HG02588 (cell line): ENCODE data around the gene TNFAIP8L1.

ENCODE experiments used
- ATAC-seq: cut with Tn5 transposase; IDR thresholded peaks from one replicate; pipeline ENCODE4 v1.9.1; 2021; ENCODE audit warnings: mild to moderate bottlenecking, moderate library complexity; ENCODE audit not compliant: unreplicated experiment

TNFAIP8L1 gene

GRCh38 chr19:4609878-4610511 is 29.3 kb upstream of the TNFAIP8L1 start:
- ATAC-seq = no peak

GRCh38 chr19:4613254-4613751 is 26.0 kb upstream of the TNFAIP8L1 start:
- no peak for ATAC-seq

GRCh38 chr19:4618019-4618418 is 21.3 kb upstream of the TNFAIP8L1 start:
- no peak for ATAC-seq

- ATAC-seq = no peak
Observed at GRCh38 chr19:4619668-4620294, 19.5 kb upstream of the TNFAIP8L1 start.

- no peak for ATAC-seq
Observed at GRCh38 chr19:4620675-4621074, 18.6 kb upstream of the TNFAIP8L1 start.

- no peak for ATAC-seq
Observed at GRCh38 chr19:4622695-4623421, 16.5 kb upstream of the TNFAIP8L1 start.

- ATAC-seq = no peak
Observed at GRCh38 chr19:4624301-4624700, 15.0 kb upstream of the TNFAIP8L1 start.

DNA sequence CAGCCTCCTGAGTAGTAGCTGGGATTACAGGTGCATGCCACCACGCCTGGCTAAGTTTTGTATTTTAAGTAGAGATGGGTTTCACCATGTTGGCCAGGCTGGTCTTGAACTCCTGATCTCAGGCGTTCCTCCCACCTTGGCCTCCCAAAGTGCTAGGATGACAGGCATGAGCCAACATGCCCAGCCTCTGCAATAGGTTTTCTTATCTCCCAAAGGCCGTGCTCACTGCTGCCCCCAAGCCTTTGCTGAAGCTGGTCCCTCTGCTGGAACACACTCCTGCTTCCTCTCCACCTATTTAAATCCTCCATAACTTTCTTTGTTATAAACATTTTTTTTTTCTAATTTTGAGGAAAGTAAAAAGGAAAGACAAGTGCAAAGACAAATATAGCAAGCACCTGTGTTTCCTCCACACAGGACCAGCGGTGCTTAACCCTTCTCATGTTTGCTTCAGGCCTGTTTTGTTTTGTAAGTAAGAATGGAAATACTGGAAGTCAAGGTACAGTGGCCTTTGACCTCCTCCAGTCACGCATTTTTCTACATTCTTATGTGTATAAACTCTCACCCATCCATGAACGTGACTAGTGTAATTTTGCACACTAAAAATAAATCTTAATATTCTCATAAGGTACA is 14.5 kb upstream of the TNFAIP8L1 start:
- ATAC-seq = no peak

DNA sequence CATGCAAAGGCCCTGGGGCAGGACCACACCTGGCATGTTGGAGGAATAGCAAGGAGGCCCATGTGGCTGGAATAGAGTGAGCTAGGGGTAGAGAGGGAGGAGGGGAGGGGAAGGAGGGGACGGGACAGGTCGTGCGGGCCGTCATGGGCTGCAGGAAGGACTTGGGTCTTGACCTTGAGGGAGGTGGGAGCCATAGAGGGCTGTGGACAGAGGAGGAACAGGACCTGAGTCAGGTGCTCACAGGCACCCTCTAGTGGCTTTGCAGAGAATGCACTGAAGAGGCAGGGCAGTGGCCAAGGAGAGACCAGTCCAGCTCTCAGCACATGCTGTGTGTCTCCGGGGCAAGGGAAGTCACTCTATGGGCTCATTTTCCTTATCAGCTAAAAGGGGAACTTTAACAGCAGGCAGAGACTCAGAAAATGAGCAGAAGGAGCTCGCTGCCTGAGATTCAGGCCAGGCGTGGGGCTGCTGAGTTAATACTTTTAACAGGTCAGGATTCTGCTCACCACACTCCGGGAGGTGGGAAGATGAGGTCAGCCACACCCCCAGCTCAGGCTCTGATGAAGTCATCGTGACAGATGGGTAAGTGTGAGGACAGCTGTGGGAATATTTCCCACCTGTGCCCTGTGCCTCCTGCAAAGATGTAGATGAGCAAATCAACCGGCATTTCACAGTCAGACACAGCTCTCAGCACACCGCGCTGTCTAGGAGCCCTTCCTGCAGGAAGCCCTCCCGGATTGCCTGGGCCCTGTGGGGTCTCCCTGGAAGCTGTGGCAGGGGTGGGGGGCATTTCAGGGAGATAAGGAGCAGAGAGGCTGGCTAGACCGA is 6.0 kb upstream of the TNFAIP8L1 start:
- no peak for ATAC-seq

- no peak for ATAC-seq
Observed at GRCh38 chr19:4635754-4636116, 3.6 kb upstream of the TNFAIP8L1 start.

DNA sequence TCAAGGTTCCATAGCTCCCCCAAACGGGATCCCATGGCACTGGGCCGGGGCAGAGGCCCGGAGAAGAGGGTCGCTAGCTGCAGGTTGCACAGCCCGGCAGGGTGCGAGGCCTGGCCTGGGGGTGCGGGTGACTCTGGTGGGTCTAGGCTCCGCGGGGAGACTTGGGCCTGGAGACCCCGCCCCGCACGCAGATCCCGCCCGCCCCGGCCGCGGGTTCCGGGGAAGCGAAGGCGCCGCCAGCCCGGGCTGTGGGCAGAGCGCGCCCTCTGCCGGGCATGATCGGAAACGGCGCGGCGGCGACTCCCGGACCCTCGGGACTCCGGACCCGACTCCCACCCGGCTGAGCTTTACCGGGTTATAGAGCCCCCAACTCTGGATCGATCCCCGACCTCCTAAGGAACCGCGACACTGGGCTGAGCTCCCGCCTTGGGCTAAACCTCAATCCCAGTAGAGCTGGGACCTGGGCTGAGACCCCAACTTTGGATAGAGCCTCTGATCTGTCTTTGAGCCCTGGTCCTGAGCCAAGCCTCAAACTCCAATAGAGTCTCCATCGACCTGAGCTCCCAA is 3.1 kb upstream of the TNFAIP8L1 start:
- no peak for ATAC-seq

GRCh38 chr19:4636761-4637160 is 2.6 kb upstream of the TNFAIP8L1 start:
- ATAC-seq = no peak

GRCh38 chr19:4638317-4638716 is 999 bp upstream of the TNFAIP8L1 start:
- no peak for ATAC-seq

GRCh38 chr19:4639531-4640246 is 373 bp downstream of the TNFAIP8L1 start:
- ATAC-seq = no peak

GRCh38 chr19:4640247-4641000 is 1.1 kb downstream of the TNFAIP8L1 start:
- ATAC-seq = no peak

GRCh38 chr19:4641132-4641531 is 1.8 kb downstream of the TNFAIP8L1 start:
- no peak for ATAC-seq

DNA sequence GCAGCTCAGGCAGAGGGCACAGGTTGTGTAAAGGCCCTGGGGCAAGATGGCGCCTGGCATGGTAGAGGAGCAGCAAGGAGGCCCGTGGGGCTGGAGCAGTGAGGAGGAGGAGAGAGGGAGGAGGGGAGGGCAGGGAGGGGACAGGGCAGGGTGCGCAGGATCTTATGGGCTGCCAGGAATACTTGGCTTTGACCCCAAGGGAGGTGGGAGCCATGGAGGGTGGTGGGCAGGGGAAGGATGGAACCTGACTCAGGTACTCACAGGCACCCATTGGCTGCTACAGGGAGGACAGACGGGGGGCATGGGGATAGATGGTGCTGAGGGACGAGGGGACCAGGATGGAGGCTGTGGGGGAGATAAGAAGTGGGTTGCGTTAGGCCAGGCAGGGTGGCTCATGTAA is 3.3 kb downstream of the TNFAIP8L1 start:
- ATAC-seq = no peak

DNA sequence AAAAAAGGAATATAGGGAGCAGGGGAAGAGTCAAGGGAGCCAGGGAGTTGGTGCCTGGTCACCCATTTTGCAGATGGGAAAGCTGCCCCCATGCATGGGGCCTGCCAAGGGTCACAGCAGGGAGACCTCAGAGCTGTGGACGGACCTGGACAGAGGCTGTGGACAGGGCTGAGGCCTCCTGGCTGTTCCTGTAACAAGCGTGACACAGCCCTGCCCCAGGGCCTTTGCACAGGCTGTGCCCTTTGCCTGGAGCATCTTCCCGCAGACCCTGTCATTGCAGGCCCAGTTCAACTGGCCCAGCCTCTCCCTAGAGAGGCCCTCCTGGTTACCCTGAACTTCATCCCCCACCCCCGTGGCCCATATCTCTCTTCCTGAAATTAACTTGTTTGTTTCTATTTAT is 6.4 kb downstream of the TNFAIP8L1 start:
- ATAC-seq = no peak
